Measurements from ENCODE around the gene WDR38. TPM values are rescaled to one million over a fixed set of nuclear protein-coding genes. Genes with fewer than 3 reads are reported as not detected.

The WDR38 gene
- total and polyA plus RNA-seq, 2 of the 13 experiments (the other 11 are each of a cell fraction or from before 2014, with no cell fraction given): not detected

GRCh38 chr9:124861342-124862229 lies 8.3 kb downstream of the WDR38 start, which contains the start of the genes ARPC5L and RPL35 (continued):
- peak; percentile 24 for TF ChIP-seq KLF12 (CRISPR knock-in tag; IDR thresholded peaks at IDR 0.05; ENCODE audit: borderline replicate concordance)
- no peak for TF ChIP-seq ZNF20 (CRISPR knock-in tag; IDR thresholded peaks at IDR 0.05)
- TF ChIP-seq ZNF704 (CRISPR knock-in tag; IDR thresholded peaks at IDR 0.05; ENCODE audit: borderline replicate concordance): peak; percentile 23; the same call in 1 of the 2 replicates
- TF ChIP-seq PRMT3 (CRISPR knock-in tag; IDR thresholded peaks at IDR 0.05; ENCODE audit: borderline replicate concordance, low read depth): no peak; the same call in 1 of the 2 replicates
- peak; percentile 100 for TF ChIP-seq NR2C2 (CRISPR knock-in tag; IDR thresholded peaks at IDR 0.05; ENCODE audit: borderline replicate concordance)
- TF ChIP-seq ZNF737 (CRISPR knock-in tag; IDR thresholded peaks at IDR 0.05; ENCODE audit: borderline replicate concordance): peak; percentile 75; the same call in 1 of the 2 replicates
- TF ChIP-seq MIXL1 (CRISPR knock-in tag; IDR thresholded peaks at IDR 0.05): no peak
- peak; percentile 61; the same call in 1 of the 2 replicates for TF ChIP-seq ZSCAN25 (CRISPR knock-in tag; IDR thresholded peaks at IDR 0.05)
- TF ChIP-seq ZNF569 (CRISPR knock-in tag; IDR thresholded peaks at IDR 0.05; ENCODE audit: borderline replicate concordance): peak; percentile 49; the same call in 1 of the 2 replicates
- TF ChIP-seq CENPBD1 (CRISPR knock-in tag; IDR thresholded peaks at IDR 0.05; ENCODE audit: borderline replicate concordance, low read depth): no peak
- TF ChIP-seq SP140L (CRISPR knock-in tag; IDR thresholded peaks at IDR 0.05; ENCODE audit: borderline replicate concordance): no peak
- TF ChIP-seq ZNF563 (CRISPR knock-in tag; IDR thresholded peaks at IDR 0.05): peak; percentile 63; the same call in 1 of the 2 replicates
- TF ChIP-seq ZNF576 (CRISPR knock-in tag; IDR thresholded peaks at IDR 0.05): no peak
- no peak for TF ChIP-seq REXO4 (CRISPR knock-in tag; IDR thresholded peaks at IDR 0.05; ENCODE audit: borderline replicate concordance)
- peak; percentile 81; the same call in 1 of the 2 replicates for TF ChIP-seq GATAD1 (CRISPR knock-in tag; IDR thresholded peaks at IDR 0.05)
- TF ChIP-seq MED8 (CRISPR knock-in tag; IDR thresholded peaks at IDR 0.05; ENCODE audit: insufficient replicate concordance): peak; percentile 42
- peak; percentile 73; the same call in 1 of the 2 replicates for TF ChIP-seq ZNF777 (CRISPR knock-in tag; IDR thresholded peaks at IDR 0.05)
- TF ChIP-seq HNF4A (CRISPR knock-in tag; IDR thresholded peaks at IDR 0.05): peak; percentile 15; the same call in 1 of the 2 replicates
- TF ChIP-seq ZNF343 (CRISPR knock-in tag; IDR thresholded peaks at IDR 0.05): no peak; the same call in 1 of the 2 replicates
- TF ChIP-seq ZNF841 (CRISPR knock-in tag; IDR thresholded peaks at IDR 0.05; ENCODE audit: borderline replicate concordance): 0 out of 2 replicates have a peak, but pooled peaks have one; percentile 52
- TF ChIP-seq TCF7L2 (IDR thresholded peaks at IDR 0.05; ENCODE audit: low read depth, low read length): no peak
- no peak for TF ChIP-seq ZNF510 (CRISPR knock-in tag; IDR thresholded peaks at IDR 0.05; ENCODE audit: low read depth)
- no peak for TF ChIP-seq RFX1 (IDR thresholded peaks at IDR 0.05)
- no peak for TF ChIP-seq ZNF644 (CRISPR knock-in tag; IDR thresholded peaks at IDR 0.05; ENCODE audit: low read depth)
- TF ChIP-seq AFF4 (CRISPR knock-in tag; IDR thresholded peaks at IDR 0.05): no peak
